ENCODE data around the gene NHLRC2.

Gene NHLRC2

DNA sequence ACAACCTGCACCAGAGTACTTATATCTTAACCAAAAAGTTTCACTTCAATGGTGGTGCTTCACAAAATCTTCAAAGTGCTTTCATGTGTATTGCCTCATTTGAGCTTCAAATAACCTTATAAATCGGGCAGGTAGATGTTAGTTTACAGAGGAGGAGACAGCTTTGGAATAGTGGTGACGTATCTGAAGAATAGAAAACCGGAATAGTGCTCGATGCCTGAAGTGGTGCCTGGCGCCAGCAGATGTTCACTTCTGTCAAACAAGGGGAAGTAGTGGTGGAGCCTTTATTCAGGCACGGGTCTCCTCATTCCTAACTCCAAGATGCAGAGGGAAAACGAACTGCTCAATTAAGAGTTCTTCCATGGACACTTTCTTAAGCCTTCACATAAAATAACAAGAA, 58.1 kb downstream of the NHLRC2 start:
- H3K27ac ChIP-seq (ENCODE audit: low read depth, low read length) = no peak overlapping the region
- H3K9ac ChIP-seq (ENCODE audit: low read length) = no peak overlapping the region
- no peak overlapping the region for H3K4me3 ChIP-seq (ENCODE audit: low read depth in 1 of 2, low read length in 2 of 2)
- H3K9me3 ChIP-seq (ENCODE audit: low read length) = no peaks in the 10 kb centered on the region
- H3K36me3 ChIP-seq (ENCODE audit: insufficient read depth, low read length) = peaks cover 7% of the 10 kb centered on the region
- H3K27me3 ChIP-seq (ENCODE audit: control insufficient read depth in 1 of 2, insufficient read depth in 2 of 2, low read length in 2 of 2) = no peaks in the 10 kb centered on the region
- no peaks in the 10 kb centered on the region for H3K4me1 ChIP-seq (ENCODE audit: insufficient read depth, low read length)

DNA sequence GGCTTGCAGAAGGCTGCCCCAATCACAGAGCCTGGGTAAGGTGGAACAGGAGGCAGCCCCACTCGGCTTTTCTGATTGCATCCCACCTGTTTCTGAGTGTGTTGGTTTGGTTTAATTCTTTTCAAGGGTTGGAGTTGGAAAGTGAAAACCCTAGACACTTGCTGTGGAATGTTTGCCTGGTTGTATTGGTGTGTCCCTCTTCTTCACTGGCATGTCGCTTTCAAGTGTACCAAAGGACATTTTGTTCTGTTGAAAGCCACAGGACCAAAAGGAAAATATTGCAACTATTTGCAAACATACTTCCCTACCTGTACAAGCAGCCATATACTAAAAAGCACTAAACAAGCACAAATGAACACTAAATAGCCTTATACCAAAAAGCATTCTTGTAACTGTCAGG, 60.5 kb downstream of the NHLRC2 start:
- H3K36me3 ChIP-seq (ENCODE audit: insufficient read depth, low read length) = no peaks in the 10 kb centered on the region
- no peaks in the 10 kb centered on the region for H3K27me3 ChIP-seq (ENCODE audit: control insufficient read depth in 1 of 2, insufficient read depth in 2 of 2, low read length in 2 of 2)
- no peaks in the 10 kb centered on the region for H3K9me3 ChIP-seq (ENCODE audit: low read length)
- no peaks in the 10 kb centered on the region for H3K4me1 ChIP-seq (ENCODE audit: insufficient read depth, low read length)
- no peak overlapping the region for H3K4me3 ChIP-seq (ENCODE audit: low read depth in 1 of 2, low read length in 2 of 2)
- H3K9ac ChIP-seq (ENCODE audit: low read length) = no peak overlapping the region
- no peak overlapping the region for H3K27ac ChIP-seq (ENCODE audit: low read depth, low read length)

GRCh38 chr10:113915540-113915939, 61.1 kb downstream of the NHLRC2 start:
- Histone ChIP-seq H3K4me3 (ENCODE audit: low read depth in 1 of 2, low read length in 2 of 2) (no peak overlapping the region), H3K9me3 (ENCODE audit: low read length) (no peaks in the 10 kb centered on the region), H3K9ac (ENCODE audit: low read length) (no peak overlapping the region), H3K4me1 (ENCODE audit: insufficient read depth, low read length) (no peaks in the 10 kb centered on the region), H3K27me3 (ENCODE audit: control insufficient read depth in 1 of 2, insufficient read depth in 2 of 2, low read length in 2 of 2) (no peaks in the 10 kb centered on the region), H3K27ac (ENCODE audit: low read depth, low read length) (no peak overlapping the region), H3K36me3 (ENCODE audit: insufficient read depth, low read length) (no peaks in the 10 kb centered on the region)

DNA sequence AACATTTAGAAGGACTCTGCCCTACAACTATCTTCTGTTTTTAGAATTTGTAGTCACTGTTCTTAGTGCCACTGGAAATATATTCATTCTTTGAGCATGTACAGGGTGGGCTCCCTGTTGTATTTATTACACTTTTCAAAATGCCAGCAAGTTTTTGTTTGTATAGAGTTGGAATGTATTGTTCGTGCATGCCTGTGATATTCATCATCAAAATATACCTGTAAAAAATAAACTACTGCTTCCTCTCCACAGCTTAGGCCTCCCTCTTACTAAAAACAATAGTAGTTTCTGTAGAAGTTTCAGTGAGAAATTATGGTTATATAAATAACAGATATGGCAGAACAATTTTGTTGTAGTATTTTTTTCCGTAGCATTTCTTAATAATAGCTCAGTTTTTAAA, 61.6 kb downstream of the NHLRC2 start:
- Histone ChIP-seq H3K4me1 (ENCODE audit: insufficient read depth, low read length) (no peaks in the 10 kb centered on the region), H3K4me3 (ENCODE audit: low read depth in 1 of 2, low read length in 2 of 2) (no peak overlapping the region), H3K36me3 (ENCODE audit: insufficient read depth, low read length) (no peaks in the 10 kb centered on the region), H3K9me3 (ENCODE audit: low read length) (no peaks in the 10 kb centered on the region), H3K27me3 (ENCODE audit: control insufficient read depth in 1 of 2, insufficient read depth in 2 of 2, low read length in 2 of 2) (no peaks in the 10 kb centered on the region), H3K9ac (ENCODE audit: low read length) (no peak overlapping the region), H3K27ac (ENCODE audit: low read depth, low read length) (no peak overlapping the region)

DNA sequence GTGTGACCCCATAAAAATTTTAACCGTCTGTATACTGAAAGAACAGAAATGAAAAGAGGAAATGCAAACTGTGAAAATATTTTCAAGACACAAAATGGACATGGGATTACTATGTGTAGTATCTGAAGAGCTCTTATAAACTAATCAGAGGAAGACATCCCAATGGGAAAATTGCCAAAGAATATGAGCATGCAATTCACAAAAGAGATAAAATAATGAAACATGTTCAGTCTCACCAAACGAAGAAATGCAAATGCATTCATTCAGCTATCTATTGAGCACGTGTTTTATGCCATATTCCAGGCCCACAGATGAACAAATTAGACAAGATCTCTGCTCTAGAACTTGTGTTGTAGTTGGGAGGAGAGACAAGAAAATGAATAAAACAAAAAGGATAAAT, 63.2 kb downstream of the NHLRC2 start:
- Histone ChIP-seq H3K4me1 (ENCODE audit: insufficient read depth, low read length) (no peaks in the 10 kb centered on the region), H3K27me3 (ENCODE audit: control insufficient read depth in 1 of 2, insufficient read depth in 2 of 2, low read length in 2 of 2) (no peaks in the 10 kb centered on the region), H3K9ac (ENCODE audit: low read length) (no peak overlapping the region), H3K4me3 (ENCODE audit: low read depth in 1 of 2, low read length in 2 of 2) (no peak overlapping the region), H3K27ac (ENCODE audit: low read depth, low read length) (no peak overlapping the region), H3K9me3 (ENCODE audit: low read length) (no peaks in the 10 kb centered on the region), H3K36me3 (ENCODE audit: insufficient read depth, low read length) (no peaks in the 10 kb centered on the region)

GRCh38 chr10:113920114-113920513, 65.7 kb downstream of the NHLRC2 start:
- Histone ChIP-seq H3K4me3 (ENCODE audit: low read depth in 1 of 2, low read length in 2 of 2) (no peak overlapping the region), H3K27ac (ENCODE audit: low read depth, low read length) (no peak overlapping the region), H3K9me3 (ENCODE audit: low read length) (no peaks in the 10 kb centered on the region), H3K27me3 (ENCODE audit: control insufficient read depth in 1 of 2, insufficient read depth in 2 of 2, low read length in 2 of 2) (no peaks in the 10 kb centered on the region), H3K36me3 (ENCODE audit: insufficient read depth, low read length) (no peaks in the 10 kb centered on the region), H3K9ac (ENCODE audit: low read length) (no peak overlapping the region), H3K4me1 (ENCODE audit: insufficient read depth, low read length) (no peaks in the 10 kb centered on the region)

DNA sequence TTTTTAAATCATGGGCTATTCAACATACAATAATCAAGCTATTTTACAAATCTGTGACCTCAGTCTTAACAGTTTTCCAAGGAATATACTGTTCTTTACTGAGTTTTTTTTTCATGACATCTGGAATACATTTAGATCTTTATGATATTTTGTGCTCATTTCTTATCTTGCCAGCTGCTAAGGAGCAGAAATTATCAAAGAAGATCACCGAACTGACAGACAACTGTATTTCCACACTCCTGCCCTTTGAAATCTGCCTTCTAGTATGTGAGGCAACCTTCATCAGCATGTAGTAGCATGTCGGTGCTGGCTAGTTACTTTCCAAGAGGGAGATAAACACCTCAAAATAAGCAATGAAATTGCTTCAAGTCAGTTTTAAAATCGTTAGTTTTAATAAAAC, 66.4 kb downstream of the NHLRC2 start:
- Histone ChIP-seq H3K9ac (ENCODE audit: low read length) (no peak overlapping the region), H3K9me3 (ENCODE audit: low read length) (no peaks in the 10 kb centered on the region)

GRCh38 chr10:113921561-113922370, 67.3 kb downstream of the NHLRC2 start:
- no peak overlapping the region for H3K9ac ChIP-seq (ENCODE audit: low read length)
- H3K4me3 ChIP-seq (ENCODE audit: low read depth in 1 of 2, low read length in 2 of 2) = no peak overlapping the region
- H3K36me3 ChIP-seq (ENCODE audit: insufficient read depth, low read length) = no peaks in the 10 kb centered on the region
- H3K4me1 ChIP-seq (ENCODE audit: insufficient read depth, low read length) = no peaks in the 10 kb centered on the region
- no peak overlapping the region for H3K27ac ChIP-seq (ENCODE audit: low read depth, low read length)
- H3K9me3 ChIP-seq (ENCODE audit: low read length) = no peaks in the 10 kb centered on the region
- no peaks in the 10 kb centered on the region for H3K27me3 ChIP-seq (ENCODE audit: control insufficient read depth in 1 of 2, insufficient read depth in 2 of 2, low read length in 2 of 2)

More for the DNA sequence above, 66.4 kb downstream of the NHLRC2 start:
- no peak overlapping the region for H3K27ac ChIP-seq (ENCODE audit: low read depth, low read length)
- no peaks in the 10 kb centered on the region for H3K4me1 ChIP-seq (ENCODE audit: insufficient read depth, low read length)
- no peaks in the 10 kb centered on the region for H3K27me3 ChIP-seq (ENCODE audit: control insufficient read depth in 1 of 2, insufficient read depth in 2 of 2, low read length in 2 of 2)
- no peaks in the 10 kb centered on the region for H3K36me3 ChIP-seq (ENCODE audit: insufficient read depth, low read length)
- H3K4me3 ChIP-seq (ENCODE audit: low read depth in 1 of 2, low read length in 2 of 2) = no peak overlapping the region

- Histone ChIP-seq H3K9ac (ENCODE audit: low read length) (no peak overlapping the region), H3K9me3 (ENCODE audit: low read length) (no peaks in the 10 kb centered on the region), H3K27me3 (ENCODE audit: control insufficient read depth in 1 of 2, insufficient read depth in 2 of 2, low read length in 2 of 2) (no peaks in the 10 kb centered on the region), H3K36me3 (ENCODE audit: insufficient read depth, low read length) (no peaks in the 10 kb centered on the region), H3K27ac (ENCODE audit: low read depth, low read length) (no peak overlapping the region), H3K4me1 (ENCODE audit: insufficient read depth, low read length) (no peaks in the 10 kb centered on the region), H3K4me3 (ENCODE audit: low read depth in 1 of 2, low read length in 2 of 2) (no peak overlapping the region)
Observed at GRCh38 chr10:113922787-113923570, 68.5 kb downstream of the NHLRC2 start.

DNA sequence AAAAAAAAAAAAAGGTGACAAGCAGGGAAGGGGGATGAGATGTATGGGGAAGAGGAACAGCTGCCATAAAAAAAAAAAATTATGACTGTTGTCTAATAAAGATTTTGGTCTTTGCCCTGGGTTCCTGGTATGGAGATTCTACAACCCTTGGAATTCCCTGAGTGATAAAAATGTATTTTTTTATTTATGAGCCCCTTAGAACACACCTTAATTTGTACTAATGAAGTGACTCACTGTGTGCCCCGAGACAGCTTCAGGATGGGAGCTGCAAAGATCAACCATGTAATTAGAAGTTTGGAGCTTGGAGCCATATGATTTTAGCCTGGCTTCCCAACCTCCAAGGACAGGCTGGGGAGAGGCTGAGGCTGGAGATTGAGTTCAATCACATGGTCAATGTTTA, 69.7 kb downstream of the NHLRC2 start:
- H3K9me3 ChIP-seq (ENCODE audit: low read length) = no peaks in the 10 kb centered on the region
- H3K4me3 ChIP-seq (ENCODE audit: low read depth in 1 of 2, low read length in 2 of 2) = no peak overlapping the region
- H3K27ac ChIP-seq (ENCODE audit: low read depth, low read length) = no peak overlapping the region
- no peaks in the 10 kb centered on the region for H3K36me3 ChIP-seq (ENCODE audit: insufficient read depth, low read length)
- H3K4me1 ChIP-seq (ENCODE audit: insufficient read depth, low read length) = no peaks in the 10 kb centered on the region
- no peaks in the 10 kb centered on the region for H3K27me3 ChIP-seq (ENCODE audit: control insufficient read depth in 1 of 2, insufficient read depth in 2 of 2, low read length in 2 of 2)
- no peak overlapping the region for H3K9ac ChIP-seq (ENCODE audit: low read length)

DNA sequence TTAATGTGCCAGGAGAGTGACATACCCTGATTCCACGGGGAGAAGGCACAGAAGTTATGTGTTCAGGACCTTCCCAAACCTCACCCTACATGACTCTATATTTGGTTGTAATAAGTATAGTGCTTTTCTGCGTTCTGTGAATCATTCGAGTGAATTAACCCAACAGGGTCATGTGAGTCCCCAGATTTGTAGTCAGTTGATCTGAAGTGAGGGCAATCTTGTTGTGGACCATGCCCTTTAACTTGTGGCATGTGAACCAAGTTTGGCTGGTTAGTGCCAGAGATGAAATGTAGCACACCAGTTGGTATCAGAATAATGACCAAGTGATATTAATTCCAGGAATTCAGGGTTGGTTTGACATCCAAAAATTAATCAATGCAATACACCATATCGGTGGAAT, 70.2 kb downstream of the NHLRC2 start:
- H3K4me3 ChIP-seq (ENCODE audit: low read depth in 1 of 2, low read length in 2 of 2) = no peak overlapping the region
- H3K27ac ChIP-seq (ENCODE audit: low read depth, low read length) = no peak overlapping the region
- H3K9me3 ChIP-seq (ENCODE audit: low read length) = no peaks in the 10 kb centered on the region
- H3K4me1 ChIP-seq (ENCODE audit: insufficient read depth, low read length) = peaks cover 2% of the 10 kb centered on the region
- no peaks in the 10 kb centered on the region for H3K36me3 ChIP-seq (ENCODE audit: insufficient read depth, low read length)
- H3K9ac ChIP-seq (ENCODE audit: low read length) = no peak overlapping the region
- no peaks in the 10 kb centered on the region for H3K27me3 ChIP-seq (ENCODE audit: control insufficient read depth in 1 of 2, insufficient read depth in 2 of 2, low read length in 2 of 2)
